ENCODE measurements around the gene HIVEP3.

HIVEP3 gene

GRCh38 chr1:41661428-41662060 is 257.2 kb downstream of the HIVEP3 start:
- no peak for TF ChIP-seq SIN3A (IDR thresholded peaks at IDR 0.05; ENCODE audit: borderline replicate concordance, insufficient read depth, low read length)
- TF ChIP-seq POLR2AphosphoS5 (IDR thresholded peaks at IDR 0.05; ENCODE audit: low read depth, low read length): no peak

GRCh38 chr1:41660570-41661427 is 257.9 kb downstream of the HIVEP3 start:
- TF ChIP-seq SIN3A (IDR thresholded peaks at IDR 0.05; ENCODE audit: borderline replicate concordance, insufficient read depth, low read length): no peak
- no peak for TF ChIP-seq TAF1 (IDR thresholded peaks at IDR 0.05; ENCODE audit: borderline replicate concordance, insufficient read depth, low read length)
- no peak for TF ChIP-seq POLR2AphosphoS5 (IDR thresholded peaks at IDR 0.05; ENCODE audit: low read depth, low read length)
- no peak for TF ChIP-seq REST (IDR thresholded peaks at IDR 0.05; ENCODE audit: insufficient read depth in 1 of 2, low read depth in 2 of 2, low read length in 2 of 2)
- TF ChIP-seq FOXP2 (optimal IDR thresholded peaks at IDR 0.05; ENCODE audit: borderline replicate concordance, extremely low read depth, extremely low read length, insufficient read depth): no peak

- TF ChIP-seq FOXP2 (optimal IDR thresholded peaks at IDR 0.05; ENCODE audit: borderline replicate concordance, extremely low read depth, extremely low read length, insufficient read depth): no peak
- no peak for TF ChIP-seq SIN3A (IDR thresholded peaks at IDR 0.05; ENCODE audit: borderline replicate concordance, insufficient read depth, low read length)
- no peak for TF ChIP-seq TAF1 (IDR thresholded peaks at IDR 0.05; ENCODE audit: borderline replicate concordance, insufficient read depth, low read length)
- TF ChIP-seq POLR2AphosphoS5 (IDR thresholded peaks at IDR 0.05; ENCODE audit: low read depth, low read length): no peak
- TF ChIP-seq REST (IDR thresholded peaks at IDR 0.05; ENCODE audit: insufficient read depth in 1 of 2, low read depth in 2 of 2, low read length in 2 of 2): no peak
Observed at GRCh38 chr1:41659903-41660302, 258.8 kb downstream of the HIVEP3 start.

GRCh38 chr1:41659159-41659495 is 259.6 kb downstream of the HIVEP3 start:
- no peak for TF ChIP-seq SIN3A (IDR thresholded peaks at IDR 0.05; ENCODE audit: borderline replicate concordance, insufficient read depth, low read length)
- no peak for TF ChIP-seq TAF1 (IDR thresholded peaks at IDR 0.05; ENCODE audit: borderline replicate concordance, insufficient read depth, low read length)
- TF ChIP-seq REST (IDR thresholded peaks at IDR 0.05; ENCODE audit: insufficient read depth in 1 of 2, low read depth in 2 of 2, low read length in 2 of 2): no peak
- no peak for TF ChIP-seq FOXP2 (optimal IDR thresholded peaks at IDR 0.05; ENCODE audit: borderline replicate concordance, extremely low read depth, extremely low read length, insufficient read depth)
- no peak for TF ChIP-seq POLR2AphosphoS5 (IDR thresholded peaks at IDR 0.05; ENCODE audit: low read depth, low read length)

GRCh38 chr1:41658431-41659158 is 260.1 kb downstream of the HIVEP3 start:
- no peak for TF ChIP-seq POLR2AphosphoS5 (IDR thresholded peaks at IDR 0.05; ENCODE audit: low read depth, low read length)
- no peak for TF ChIP-seq FOXP2 (optimal IDR thresholded peaks at IDR 0.05; ENCODE audit: borderline replicate concordance, extremely low read depth, extremely low read length, insufficient read depth)
- no peak for TF ChIP-seq TAF1 (IDR thresholded peaks at IDR 0.05; ENCODE audit: borderline replicate concordance, insufficient read depth, low read length)
- no peak for TF ChIP-seq REST (IDR thresholded peaks at IDR 0.05; ENCODE audit: insufficient read depth in 1 of 2, low read depth in 2 of 2, low read length in 2 of 2)
- TF ChIP-seq SIN3A (IDR thresholded peaks at IDR 0.05; ENCODE audit: borderline replicate concordance, insufficient read depth, low read length): no peak
